HEK293 (cell line): Measurements from ENCODE around the gene PRUNE2.

Experiments
- CTCF ChIA-PET: fragments of 350-600 bp; formaldehyde crosslinking; extraction: SDS; loops from one replicate; lab custom pipeline; 2021; ENCODE audit warnings: antibody characterized with exemption; lab: Yijun Ruan, JAX
- POLR2A ChIA-PET: fragments of 300-600 bp; formaldehyde crosslinking; extraction: SDS; loops from one replicate; lab custom pipeline; 2020; ENCODE audit warnings: antibody characterized with exemption, inconsistent platforms; lab: Yijun Ruan, JAX
- H3K27ac ChIP-seq: fragments of 200-500 bp; sonication (Bioruptor generic); 2 replicates; pipeline ENCODE4 v1.5.1; 2014; ENCODE audit warnings: low read depth, low read length, control low read depth, inconsistent platforms; ENCODE audit errors: extremely low read depth
- H3K36me3 ChIP-seq, 2 experiments: fragments of 200-500 bp in 1 of 2; sonication (Bioruptor generic) in 1 of 2; 1 replicate in 1 of 2; 2 replicates in 1 of 2; pipeline ENCODE4 v1.5.1; 2014 to 2017; ENCODE audit warnings: inconsistent platforms in 2 of 2, low read length in 2 of 2; ENCODE audit not compliant: control insufficient read depth in 2 of 2, insufficient read depth in 1 of 2
- H3K4me1 ChIP-seq: fragments of 200-500 bp; sonication (Bioruptor generic); 2 replicates; pipeline ENCODE4 v1.5.1; 2014; ENCODE audit warnings: mild to moderate bottlenecking, low read length, inconsistent platforms; ENCODE audit not compliant: control insufficient read depth, insufficient read depth
- H3K4me3 ChIP-seq: 2 replicates; pipeline ENCODE4 v1.5.1; 2011; ENCODE audit warnings: low read depth, mild to moderate bottlenecking, control low read depth, low read length, moderate library complexity
- H3K9me3 ChIP-seq: fragments of 200-500 bp; sonication (Bioruptor generic); 2 replicates; pipeline ENCODE4 v1.5.1; 2014; ENCODE audit warnings: low read depth, low read length, inconsistent platforms; ENCODE audit not compliant: control insufficient read depth, insufficient read depth
- BCL11A ChIP-seq: fragments of 450-650 bp; formaldehyde crosslinking; IDR thresholded peaks from 2 replicates; pipeline ENCODE4 v1.5.1; 2016; ENCODE audit warnings: low read depth, missing biosample characterization, missing genetic modification characterization
- CTCF ChIP-seq: fragments of 450-650 bp; formaldehyde crosslinking; IDR thresholded peaks from 2 replicates; pipeline ENCODE4 v1.5.1; 2016; ENCODE audit warnings: missing biosample characterization, missing genetic modification characterization
- HIC1 ChIP-seq: fragments of 450-650 bp; formaldehyde crosslinking; IDR thresholded peaks from 2 replicates; pipeline ENCODE4 v1.5.1; 2016; ENCODE audit warnings: missing biosample characterization, missing genetic modification characterization
- MYNN ChIP-seq: fragments of 450-650 bp; formaldehyde crosslinking; IDR thresholded peaks from 2 replicates; pipeline ENCODE4 v1.5.1; 2016; ENCODE audit warnings: missing biosample characterization, missing genetic modification characterization, borderline replicate concordance
- PATZ1 ChIP-seq: fragments of 450-650 bp; formaldehyde crosslinking; IDR thresholded peaks from 2 replicates; pipeline ENCODE4 v1.5.1; 2016; ENCODE audit warnings: missing biosample characterization, missing genetic modification characterization
- PRDM2 ChIP-seq: fragments of 450-650 bp; formaldehyde crosslinking; IDR thresholded peaks from 2 replicates; pipeline ENCODE4 v1.5.1; 2016; ENCODE audit warnings: missing biosample characterization, missing genetic modification characterization, borderline replicate concordance
- REST ChIP-seq: fragments of 450-650 bp; formaldehyde crosslinking; IDR thresholded peaks from 2 replicates; pipeline ENCODE4 v1.5.1; 2016; ENCODE audit warnings: missing biosample characterization, missing genetic modification characterization
- ZNF146 ChIP-seq: fragments of 450-650 bp; formaldehyde crosslinking; IDR thresholded peaks from 2 replicates; pipeline ENCODE4 v1.5.1; 2016; ENCODE audit warnings: missing biosample characterization, missing genetic modification characterization
- ZNF211 ChIP-seq: fragments of 450-650 bp; formaldehyde crosslinking; IDR thresholded peaks from 2 replicates; pipeline ENCODE4 v1.5.1; 2016; ENCODE audit warnings: low read depth, missing biosample characterization, missing genetic modification characterization
- ZNF398 ChIP-seq: fragments of 450-650 bp; formaldehyde crosslinking; IDR thresholded peaks from 2 replicates; pipeline ENCODE4 v1.5.1; 2017; ENCODE audit warnings: missing biosample characterization, missing genetic modification characterization
- ZNF555 ChIP-seq: fragments of 450-650 bp; formaldehyde crosslinking; conservative IDR thresholded peaks from 2 replicates; pipeline ENCODE4 v1.5.1; 2017; ENCODE audit warnings: missing biosample characterization, mild to moderate bottlenecking, missing genetic modification characterization, inconsistent platforms
- ZNF76 ChIP-seq: fragments of 450-650 bp; formaldehyde crosslinking; IDR thresholded peaks from 2 replicates; pipeline ENCODE4; 2016; ENCODE audit warnings: low read depth, missing biosample characterization, missing genetic modification characterization, borderline replicate concordance
- ZSCAN23 ChIP-seq: fragments of 450-650 bp; formaldehyde crosslinking; IDR thresholded peaks from 2 replicates; pipeline ENCODE4 v1.5.1; 2016; ENCODE audit warnings: missing biosample characterization, missing genetic modification characterization

Gene PRUNE2

GRCh38 chr9:76626980-76627379 lies 278.9 kb downstream of the PRUNE2 start:
- H3K4me3 ChIP-seq: no peak overlapping the region
- ChIA-PET CTCF (no interaction called here), POLR2A (no interaction called here)
- TF ChIP-seq ZNF146 (tag by site-specific recombination): no peak
- TF ChIP-seq PATZ1 (tag by site-specific recombination): no peak
- H3K36me3 ChIP-seq: no peaks in the 10 kb centered on the region
- H3K4me1 ChIP-seq: no peaks in the 10 kb centered on the region
- H3K9me3 ChIP-seq: no peaks in the 10 kb centered on the region
- no peak overlapping the region for H3K27ac ChIP-seq

GRCh38 chr9:76626141-76626540 lies 279.8 kb downstream of the PRUNE2 start:
- Histone ChIP-seq H3K27ac (no peak overlapping the region), H3K36me3 (no peaks in the 10 kb centered on the region), H3K9me3 (no peaks in the 10 kb centered on the region), H3K4me3 (no peak overlapping the region), H3K4me1 (no peaks in the 10 kb centered on the region)
- ChIA-PET POLR2A (no interaction called here), CTCF (no interaction called here)
- TF ChIP-seq REST (tag by site-specific recombination) (no peak), PRDM2 (tag by site-specific recombination) (no peak), ZNF555 (tag by site-specific recombination) (no peak), CTCF (tag by site-specific recombination) (no peak), ZNF211 (tag by site-specific recombination) (no peak), ZNF76 (tag by site-specific recombination) (no peak), BCL11A (tag by site-specific recombination) (no peak), ZSCAN23 (no peak), ZNF398 (tag by site-specific recombination) (no peak), MYNN (tag by site-specific recombination) (no peak), HIC1 (tag by site-specific recombination) (no peak)
